Colonic mucosa (tissue), 4 donors: ENCODE data around the gene CP. TPM values are rescaled to one million over a fixed set of nuclear protein-coding genes. Genes with fewer than 3 reads are reported as not detected.

ENCODE experiments used
- DNase-seq: peaks from one replicate; pipeline ENCODE4 v3.0.0-alpha.2; 2020
- H3K27ac ChIP-seq: fragments of 200-600 bp; one replicate; pipeline ENCODE4 v1.8.0; 2021
- H3K27me3 ChIP-seq: fragments of 200-600 bp; one replicate; pipeline ENCODE4 v1.8.0; 2021
- H3K36me3 ChIP-seq: fragments of 200-600 bp; one replicate; pipeline ENCODE4 v1.8.0; 2021
- H3K4me1 ChIP-seq: fragments of 200-600 bp; one replicate; pipeline ENCODE4 v1.8.0; 2021; ENCODE audit warnings: mild to moderate bottlenecking
- H3K4me3 ChIP-seq: fragments of 200-600 bp; one replicate; pipeline ENCODE4 v1.8.0; 2021
- H3K9ac ChIP-seq, 2 donors: one replicate each; pipeline ENCODE4 v1.7.0; 2013; ENCODE audit warnings: control low read depth in 2 of 2, low read depth in 2 of 2, low read length in 2 of 2
- H3K9me3 ChIP-seq: fragments of 200-600 bp; one replicate; pipeline ENCODE4 v1.8.0; 2021
- CTCF ChIP-seq: fragments of 200-600 bp; IDR thresholded peaks from one replicate; pipeline ENCODE4 v1.8.0; 2022; ENCODE audit warnings: antibody characterized with exemption, mild to moderate bottlenecking
- intact Hi-C: fragments of 100-400 bp; cut with DNase I; formaldehyde crosslinking; loops from one replicate; pipeline ENCODE4 v1.14.1; 2022
- total RNA-seq, 2 donors: library from RNA; stranded (reverse); fragmentation: NEBNext Ultra II Directional in 1 of 2; extraction: Animal tissue kit (Norgen Biotek cat#: 25700) in 1 of 2; gene quantifications; one replicate each; pipeline ENCODE4 v1.2.1, GENCODE V29; 2021
- donor health status: healthy.
- donor health status: DM: no; HTN: no; CAD: no.
- donor health status: DM: no; HTN: no; CAD: no.

The CP gene
- total RNA-seq, 2 donors from 2014 or later: 5.6 to 7.1 TPM

GRCh38 chr3:149263856-149264255 is 42.2 kb upstream of the CP start:
- no peak for TF ChIP-seq CTCF
- intact Hi-C loops: no loop called here
- no peak overlapping the region for H3K9ac ChIP-seq

GRCh38 chr3:149258714-149259113 is 37.1 kb upstream of the CP start:
- TF ChIP-seq CTCF: no peak
- intact Hi-C loops: no loop called here

More at GRCh38 chr3:149263856-149264255, 42.2 kb upstream of the CP start:
- Histone ChIP-seq H3K36me3 (no peaks in the 10 kb centered on the region), H3K4me3 (no peak overlapping the region), H3K4me1 (no peaks in the 10 kb centered on the region), H3K27ac (no peak overlapping the region), H3K27me3 (no peaks in the 10 kb centered on the region), H3K9me3 (no peaks in the 10 kb centered on the region)
- no peak for DNase-seq

GRCh38 chr3:149258298-149258697 is 36.7 kb upstream of the CP start:
- no peaks in the 10 kb centered on the region for H3K4me1 ChIP-seq
- no peaks in the 10 kb centered on the region for H3K9me3 ChIP-seq
- no peak for DNase-seq
- no peak overlapping the region for H3K9ac ChIP-seq
- H3K36me3 ChIP-seq: no peaks in the 10 kb centered on the region
- no peak for TF ChIP-seq CTCF
- intact Hi-C loops: no loop called here
- no peak overlapping the region for H3K4me3 ChIP-seq
- no peaks in the 10 kb centered on the region for H3K27me3 ChIP-seq
- no peak overlapping the region for H3K27ac ChIP-seq

More at GRCh38 chr3:149258714-149259113, 37.1 kb upstream of the CP start:
- no peaks in the 10 kb centered on the region for H3K36me3 ChIP-seq
- no peak for DNase-seq
- no peak overlapping the region for H3K4me3 ChIP-seq
- no peaks in the 10 kb centered on the region for H3K9me3 ChIP-seq
- H3K27me3 ChIP-seq: no peaks in the 10 kb centered on the region
- no peak overlapping the region for H3K9ac ChIP-seq
- H3K27ac ChIP-seq: no peak overlapping the region
- H3K4me1 ChIP-seq: no peaks in the 10 kb centered on the region

- intact Hi-C loops: no loop called here
- TF ChIP-seq CTCF: no peak
Measured at GRCh38 chr3:149252272-149252671, 30.6 kb upstream of the CP start.

GRCh38 chr3:149251186-149251585 is 29.6 kb upstream of the CP start:
- Histone ChIP-seq H3K9me3 (no peaks in the 10 kb centered on the region), H3K27me3 (no peaks in the 10 kb centered on the region), H3K36me3 (no peaks in the 10 kb centered on the region), H3K9ac (no peak overlapping the region), H3K4me1 (no peaks in the 10 kb centered on the region), H3K4me3 (no peak overlapping the region), H3K27ac (no peak overlapping the region)
- intact Hi-C loops: no loop called here
- no peak for TF ChIP-seq CTCF
- DNase-seq: no peak

More at GRCh38 chr3:149252272-149252671, 30.6 kb upstream of the CP start:
- Histone ChIP-seq H3K4me1 (no peaks in the 10 kb centered on the region), H3K9me3 (no peaks in the 10 kb centered on the region), H3K27me3 (no peaks in the 10 kb centered on the region), H3K36me3 (no peaks in the 10 kb centered on the region), H3K9ac (no peak overlapping the region), H3K27ac (no peak overlapping the region), H3K4me3 (no peak overlapping the region)
- no peak for DNase-seq
